Erythroblast (primary cell): ENCODE results near the gene KRT74.

ENCODE experiments used
- GATA1 ChIP-seq: IDR thresholded peaks from 2 replicates; pipeline ENCODE4 v1.6.1; 2011; ENCODE audit warnings: low read depth, mild to moderate bottlenecking, control low read depth, low read length, moderate library complexity
- POLR2A ChIP-seq: IDR thresholded peaks from 2 replicates; pipeline ENCODE4 v1.6.1; 2011; ENCODE audit warnings: mild to moderate bottlenecking, low read length

DNA sequence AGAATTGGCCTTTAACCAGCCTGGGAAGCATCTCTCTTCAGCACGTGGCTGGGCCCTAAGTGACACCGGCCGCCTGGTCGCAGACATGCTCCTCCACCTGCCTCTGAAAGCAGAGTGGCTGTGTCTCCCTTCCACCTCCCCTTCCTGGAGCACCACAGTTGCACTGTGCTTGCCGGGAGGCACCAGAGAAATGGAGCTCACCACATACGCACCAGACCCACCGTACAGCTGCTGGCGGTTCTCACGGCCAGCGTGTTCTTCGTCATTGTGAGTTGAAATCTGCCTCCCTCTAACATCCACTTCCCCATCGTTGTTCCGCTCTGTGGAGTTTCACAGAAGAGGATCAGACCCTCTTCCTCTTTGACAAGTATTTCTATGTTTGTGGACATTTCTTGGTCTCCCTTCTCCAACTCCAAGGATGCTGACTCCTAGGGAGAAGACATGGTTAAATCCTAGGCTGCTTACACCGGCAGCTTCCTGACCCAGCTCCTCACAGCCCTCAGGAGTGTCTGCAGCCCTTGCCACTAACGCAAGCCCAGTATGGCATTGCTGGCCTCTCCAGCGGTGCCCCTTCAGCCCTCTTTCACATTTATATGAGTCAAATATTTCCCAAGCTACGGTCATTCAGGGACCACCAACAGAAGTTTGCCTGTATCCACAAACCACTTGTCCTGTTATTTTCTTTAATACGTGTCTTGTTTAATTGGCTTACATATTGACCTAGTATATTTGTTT is 41.9 kb downstream of the KRT74 start:
- TF ChIP-seq POLR2A = no peak
- TF ChIP-seq GATA1 = no peak
